ENCODE results near the gene KRTAP2-4. TPM values are rescaled to one million over a fixed set of nuclear protein-coding genes. Genes with fewer than 3 reads are reported as not detected.
"Not testable (repeated sequence)": the region's sequence is repeated elsewhere in the genome, so short reads cannot be mapped to it uniquely, and the experiment has no call there.

Gene KRTAP2-4, protein sequence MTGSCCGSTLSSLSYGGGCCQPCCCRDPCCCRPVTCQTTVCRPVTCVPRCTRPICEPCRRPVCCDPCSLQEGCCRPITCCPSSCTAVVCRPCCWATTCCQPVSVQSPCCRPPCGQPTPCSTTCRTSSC
- total RNA-seq, result not detected

- Histone ChIP-seq H3K4me3 (no peak within 1 kb of the TSS), H3K36me3 (no peaks in the 10 kb centered on the region), H3K27ac (no peak within 1 kb of the TSS), H3K9me3 (no peaks in the 10 kb centered on the region), H3K27me3 (peaks cover 4% of the 10 kb centered on the region), H3K4me1 (no peaks in the 10 kb centered on the region)
- no peak for ATAC-seq
- TF ChIP-seq, protein P1, sequence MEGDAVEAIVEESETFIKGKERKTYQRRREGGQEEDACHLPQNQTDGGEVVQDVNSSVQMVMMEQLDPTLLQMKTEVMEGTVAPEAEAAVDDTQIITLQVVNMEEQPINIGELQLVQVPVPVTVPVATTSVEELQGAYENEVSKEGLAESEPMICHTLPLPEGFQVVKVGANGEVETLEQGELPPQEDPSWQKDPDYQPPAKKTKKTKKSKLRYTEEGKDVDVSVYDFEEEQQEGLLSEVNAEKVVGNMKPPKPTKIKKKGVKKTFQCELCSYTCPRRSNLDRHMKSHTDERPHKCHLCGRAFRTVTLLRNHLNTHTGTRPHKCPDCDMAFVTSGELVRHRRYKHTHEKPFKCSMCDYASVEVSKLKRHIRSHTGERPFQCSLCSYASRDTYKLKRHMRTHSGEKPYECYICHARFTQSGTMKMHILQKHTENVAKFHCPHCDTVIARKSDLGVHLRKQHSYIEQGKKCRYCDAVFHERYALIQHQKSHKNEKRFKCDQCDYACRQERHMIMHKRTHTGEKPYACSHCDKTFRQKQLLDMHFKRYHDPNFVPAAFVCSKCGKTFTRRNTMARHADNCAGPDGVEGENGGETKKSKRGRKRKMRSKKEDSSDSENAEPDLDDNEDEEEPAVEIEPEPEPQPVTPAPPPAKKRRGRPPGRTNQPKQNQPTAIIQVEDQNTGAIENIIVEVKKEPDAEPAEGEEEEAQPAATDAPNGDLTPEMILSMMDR (IDR thresholded peaks at IDR 0.05), result no peak
- TF ChIP-seq POLR2AphosphoS5 (IDR thresholded peaks at IDR 0.05), result no peak
- no peak for TF ChIP-seq POLR2A (IDR thresholded peaks at IDR 0.05)
- no peak for TF ChIP-seq EP300 (IDR thresholded peaks at IDR 0.05)
- WGBS, 2 donors (ENCODE audit: low coverage in 1 of 2), result 86% methylated on average over 4 to 5 of the region's 6 CpGs
Observed at GRCh38 chr17:41065829-41066624, at the start of gene KRTAP2-4. Gene KRTAP2-4, minus strand, starts transcription at chr17:41065879. Its CDS starts 34 bp downstream, at chr17:41065845.

- Histone ChIP-seq H3K9me3 (no peaks in the 10 kb centered on the region), H3K27me3 (peaks cover 21% of the 10 kb centered on the region), H3K36me3 (no peaks in the 10 kb centered on the region), H3K4me3 (no peak overlapping the region), H3K27ac (no peak overlapping the region), H3K4me1 (no peaks in the 10 kb centered on the region)
- no peak for TF ChIP-seq EP300 (IDR thresholded peaks at IDR 0.05)
- TF ChIP-seq POLR2A (IDR thresholded peaks at IDR 0.05), result no peak
- TF ChIP-seq, protein P1 (IDR thresholded peaks at IDR 0.05), result no peak
- TF ChIP-seq POLR2AphosphoS5 (IDR thresholded peaks at IDR 0.05), result no peak
- ATAC-seq, result no peak
- 77 to 81% methylated on average over 2 of the region's 2 CpGs for WGBS, 2 donors (ENCODE audit: low coverage in 1 of 2)
Observed at GRCh38 chr17:41111151-41111885, 45.6 kb upstream of the KRTAP2-4 start.

- peaks cover 22% of the 10 kb centered on the region for H3K27me3 ChIP-seq
- not testable (repeated sequence) for ATAC-seq, H3K9me3 ChIP-seq, H3K4me1 ChIP-seq, H3K4me3 ChIP-seq, H3K36me3 ChIP-seq, H3K27ac ChIP-seq
- 0 to 17% methylated on average over 1 of the region's 1 CpG for WGBS, 2 donors (ENCODE audit: low coverage in 1 of 2)
Observed at GRCh38 chr17:41108728-41109386, 43.2 kb upstream of the KRTAP2-4 start.

DNA sequence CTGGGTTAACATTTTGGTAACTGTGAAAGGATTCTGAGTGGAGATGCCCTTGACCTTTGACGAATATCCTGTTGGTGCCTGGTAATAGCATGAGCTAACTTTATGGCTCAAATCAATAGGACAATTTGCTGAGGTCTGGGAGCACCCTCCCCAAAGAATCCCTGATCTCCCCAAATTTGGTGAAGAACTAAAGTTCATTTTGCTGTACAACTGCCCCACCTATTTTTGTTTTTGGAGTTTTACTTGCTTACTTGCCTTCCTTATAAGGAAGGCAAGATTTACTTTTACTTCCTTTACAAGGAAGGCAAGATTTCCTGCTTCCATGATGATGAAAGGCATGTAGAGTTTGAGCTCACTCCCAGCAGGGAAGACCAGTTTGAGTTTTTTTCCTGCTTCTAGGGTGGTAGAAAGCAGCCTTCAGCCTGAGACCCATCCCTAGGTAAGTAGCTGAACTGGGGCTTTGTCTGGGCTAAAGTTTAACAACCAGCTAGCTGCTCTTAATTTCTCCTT is 42.3 kb upstream of the KRTAP2-4 start:
- ATAC-seq, result no peak
- TF ChIP-seq POLR2AphosphoS5 (IDR thresholded peaks at IDR 0.05) (no peak), POLR2A (IDR thresholded peaks at IDR 0.05) (no peak), EP300 (IDR thresholded peaks at IDR 0.05) (no peak)
- TF ChIP-seq, protein P1 (IDR thresholded peaks at IDR 0.05), result no peak
- Histone ChIP-seq H3K9me3 (no peaks in the 10 kb centered on the region), H3K27ac (no peak overlapping the region), H3K27me3 (peaks cover 22% of the 10 kb centered on the region), H3K4me3 (no peak overlapping the region), H3K36me3 (no peaks in the 10 kb centered on the region), H3K4me1 (no peaks in the 10 kb centered on the region)
- WGBS, 2 donors (ENCODE audit: low coverage in 1 of 2), result 72% methylated on average over 1 of the region's 1 CpG; no CpG with 5 or more reads in 1 of the 2 donors

DNA sequence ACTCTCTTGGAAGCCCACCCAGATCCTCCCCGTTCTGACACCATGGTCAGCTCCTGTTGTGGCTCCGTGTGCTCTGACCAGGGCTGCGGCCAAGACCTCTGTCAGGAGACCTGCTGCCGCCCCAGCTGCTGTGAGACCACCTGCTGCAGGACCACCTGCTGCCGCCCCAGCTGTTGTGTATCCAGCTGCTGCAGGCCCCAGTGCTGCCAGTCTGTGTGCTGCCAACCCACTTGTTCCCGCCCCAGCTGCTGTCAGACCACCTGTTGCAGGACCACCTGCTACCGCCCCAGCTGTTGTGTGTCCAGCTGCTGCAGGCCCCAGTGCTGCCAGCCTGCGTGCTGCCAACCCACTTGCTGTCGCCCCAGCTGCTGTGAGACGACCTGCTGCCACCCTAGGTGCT is 39.7 kb upstream of the KRTAP2-4 start, which contains the start of gene KRTAP4-9:
KRTAP4-9 (plus strand) TSS at position 43 of the 400 bp plus-strand sequence; CDS start at position 43, 0 bp downstream.
- ATAC-seq, H3K36me3 ChIP-seq, H3K9me3 ChIP-seq, H3K27ac ChIP-seq, H3K4me1 ChIP-seq, H3K4me3 ChIP-seq: not testable (repeated sequence)
- WGBS, 2 donors (ENCODE audit: low coverage in 1 of 2), result 54% methylated on average over 6 of the region's 10 CpGs; no CpG with 5 or more reads in 1 of the 2 donors
- peaks cover 30% of the 10 kb centered on the region for H3K27me3 ChIP-seq

- not testable (repeated sequence) for H3K36me3 ChIP-seq, H3K4me1 ChIP-seq, H3K27ac ChIP-seq, H3K9me3 ChIP-seq, H3K4me3 ChIP-seq, ATAC-seq
- 25 to 50% methylated on average over 2 of the region's 2 CpGs for WGBS, 2 donors (ENCODE audit: low coverage in 1 of 2)
- peaks cover 35% of the 10 kb centered on the region for H3K27me3 ChIP-seq
Observed at GRCh38 chr17:41104386-41105038, 38.8 kb upstream of the KRTAP2-4 start.

Data from gastroesophageal sphincter (tissue), 4 donors.